ENCODE measurements around the gene PRR7.

GRCh38 chr5:177399997-177400868, 46.4 kb upstream of the PRR7 start, which contains the start of gene PFN3:
- TF ChIP-seq CTCF (IDR thresholded peaks at IDR 0.05) = no peak
- no peak for TF ChIP-seq POLR2A (IDR thresholded peaks at IDR 0.05)
